Measurements from ENCODE around the gene TEDDM1. TPM values are rescaled to one million over a fixed set of nuclear protein-coding genes. Genes with fewer than 3 reads are reported as not detected.

The TEDDM1 gene
- total and polyA plus RNA-seq, 10 donors = not detected

DNA sequence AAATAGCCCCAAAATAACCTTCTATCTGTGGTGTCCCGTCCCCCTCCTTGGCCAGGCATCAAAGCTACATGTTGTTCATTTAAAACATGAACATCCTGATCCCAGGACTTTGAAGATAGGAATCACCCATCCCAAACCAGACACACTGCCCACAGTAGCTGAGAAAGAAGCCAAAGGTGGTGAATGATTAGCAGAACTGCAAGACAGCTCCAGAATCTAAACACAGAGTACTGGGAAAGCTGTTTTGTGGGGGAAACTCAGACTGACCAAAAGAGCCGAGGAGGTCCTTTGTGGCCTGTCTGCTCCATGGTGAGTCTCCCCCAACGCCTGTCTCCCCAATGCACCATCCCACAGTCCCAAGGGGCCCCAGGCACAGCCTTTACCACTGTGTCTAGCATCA lies 7.3 kb upstream of the TEDDM1 start:
- TF ChIP-seq, protein P1, sequence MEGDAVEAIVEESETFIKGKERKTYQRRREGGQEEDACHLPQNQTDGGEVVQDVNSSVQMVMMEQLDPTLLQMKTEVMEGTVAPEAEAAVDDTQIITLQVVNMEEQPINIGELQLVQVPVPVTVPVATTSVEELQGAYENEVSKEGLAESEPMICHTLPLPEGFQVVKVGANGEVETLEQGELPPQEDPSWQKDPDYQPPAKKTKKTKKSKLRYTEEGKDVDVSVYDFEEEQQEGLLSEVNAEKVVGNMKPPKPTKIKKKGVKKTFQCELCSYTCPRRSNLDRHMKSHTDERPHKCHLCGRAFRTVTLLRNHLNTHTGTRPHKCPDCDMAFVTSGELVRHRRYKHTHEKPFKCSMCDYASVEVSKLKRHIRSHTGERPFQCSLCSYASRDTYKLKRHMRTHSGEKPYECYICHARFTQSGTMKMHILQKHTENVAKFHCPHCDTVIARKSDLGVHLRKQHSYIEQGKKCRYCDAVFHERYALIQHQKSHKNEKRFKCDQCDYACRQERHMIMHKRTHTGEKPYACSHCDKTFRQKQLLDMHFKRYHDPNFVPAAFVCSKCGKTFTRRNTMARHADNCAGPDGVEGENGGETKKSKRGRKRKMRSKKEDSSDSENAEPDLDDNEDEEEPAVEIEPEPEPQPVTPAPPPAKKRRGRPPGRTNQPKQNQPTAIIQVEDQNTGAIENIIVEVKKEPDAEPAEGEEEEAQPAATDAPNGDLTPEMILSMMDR (IDR thresholded peaks at IDR 0.05 in 8 of 11, conservative IDR thresholded peaks at IDR 0.05 in 3 of 11) = no peak
- TF ChIP-seq POLR2A (IDR thresholded peaks at IDR 0.05) = no peak
- TF ChIP-seq POLR2AphosphoS5 (IDR thresholded peaks at IDR 0.05) = no peak

DNA sequence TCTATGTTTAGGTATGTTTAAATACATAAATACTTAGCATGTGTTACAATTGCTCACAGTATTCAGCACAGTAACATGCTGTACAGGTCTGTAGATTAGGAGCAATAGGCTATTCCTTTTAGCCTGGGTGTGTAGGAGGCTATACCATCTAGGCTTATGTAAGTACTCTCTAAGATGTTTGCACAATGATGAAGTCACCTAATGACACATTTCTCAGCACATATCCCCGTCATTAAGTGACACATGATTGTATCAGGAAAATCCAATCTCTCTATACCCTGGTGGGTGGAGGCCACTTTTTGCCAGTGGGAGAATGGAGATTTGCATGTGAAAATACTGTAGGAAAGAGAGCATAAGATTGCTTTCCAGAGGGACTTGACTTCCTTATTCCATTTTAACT lies 5.5 kb upstream of the TEDDM1 start:
- no peaks in the 10 kb centered on the region for H3K36me3 ChIP-seq
- H3K4me1 ChIP-seq = no peaks in the 10 kb centered on the region
- no peak overlapping the region for H3K4me3 ChIP-seq
- TF ChIP-seq POLR2A (IDR thresholded peaks at IDR 0.05) (no peak), POLR2AphosphoS5 (IDR thresholded peaks at IDR 0.05) (no peak)
- TF ChIP-seq, protein P1 (IDR thresholded peaks at IDR 0.05 in 8 of 11, conservative IDR thresholded peaks at IDR 0.05 in 3 of 11) = no peak
- peaks cover 0 to 11% (median 0%) of the 10 kb centered on the region in 8 donors for H3K9me3 ChIP-seq
- H3K27ac ChIP-seq = no peak overlapping the region
- peaks cover 0 to 27% (median 0%) of the 10 kb centered on the region in 7 donors for H3K27me3 ChIP-seq (replicated peaks in 1 of 7)
- intact Hi-C loops (cut with DNase I; ENCODE audit: low total_unique reads) = no loop called here
- 77 to 88% (median 78%) methylated on average over 1 of the region's 1 CpG for WGBS, 5 donors
- no peak for DNase-seq

More for the DNA sequence above, 7.3 kb upstream of the TEDDM1 start:
- Histone ChIP-seq H3K27me3 (replicated peaks in 1 of 7) (peaks cover 0 to 23% (median 0%) of the 10 kb centered on the region in 7 donors), H3K36me3 (no peaks in the 10 kb centered on the region), H3K27ac (no peak overlapping the region), H3K4me3 (no peak overlapping the region), H3K4me1 (no peaks in the 10 kb centered on the region), H3K9me3 (peaks cover 0 to 11% (median 0%) of the 10 kb centered on the region in 8 donors)
- intact Hi-C loops (cut with DNase I; ENCODE audit: low total_unique reads) = no loop called here
- 47 to 69% (median 57%) methylated on average over 3 of the region's 3 CpGs for WGBS, 5 donors
- no peak for DNase-seq

DNA sequence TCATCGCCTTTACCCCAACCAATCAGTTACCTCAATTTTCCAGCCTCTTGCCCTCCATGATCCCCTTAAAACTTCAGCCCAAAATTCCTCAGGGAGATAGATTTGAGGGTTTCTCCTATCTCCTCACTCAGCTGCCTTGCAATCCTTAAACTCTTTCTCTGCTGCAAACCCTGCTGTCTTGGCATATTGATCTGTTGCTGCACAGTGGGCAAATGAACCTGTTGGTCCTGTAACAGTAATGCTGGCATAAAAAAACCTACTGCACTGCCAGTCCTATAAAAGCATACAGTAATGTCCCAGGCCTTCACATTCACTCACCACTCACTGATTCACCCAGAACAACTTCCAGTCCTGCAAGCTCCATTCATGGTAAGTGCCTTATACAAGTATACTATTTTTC lies 5.1 kb upstream of the TEDDM1 start:
- peaks cover 0 to 11% (median 0%) of the 10 kb centered on the region in 8 donors for H3K9me3 ChIP-seq
- intact Hi-C loops (cut with DNase I; ENCODE audit: low total_unique reads) = no loop called here
- no peak overlapping the region for H3K27ac ChIP-seq
- TF ChIP-seq POLR2AphosphoS5 (IDR thresholded peaks at IDR 0.05) (no peak), POLR2A (IDR thresholded peaks at IDR 0.05) (no peak)
- H3K27me3 ChIP-seq (replicated peaks in 1 of 7) = peaks cover 0 to 27% (median 0%) of the 10 kb centered on the region in 7 donors
- H3K4me1 ChIP-seq = no peaks in the 10 kb centered on the region
- no peak overlapping the region for H3K4me3 ChIP-seq
- WGBS, 5 donors = 91 to 100% (median 93%) methylated on average over 1 of the region's 1 CpG
- DNase-seq = no peak
- no peaks in the 10 kb centered on the region for H3K36me3 ChIP-seq

DNA sequence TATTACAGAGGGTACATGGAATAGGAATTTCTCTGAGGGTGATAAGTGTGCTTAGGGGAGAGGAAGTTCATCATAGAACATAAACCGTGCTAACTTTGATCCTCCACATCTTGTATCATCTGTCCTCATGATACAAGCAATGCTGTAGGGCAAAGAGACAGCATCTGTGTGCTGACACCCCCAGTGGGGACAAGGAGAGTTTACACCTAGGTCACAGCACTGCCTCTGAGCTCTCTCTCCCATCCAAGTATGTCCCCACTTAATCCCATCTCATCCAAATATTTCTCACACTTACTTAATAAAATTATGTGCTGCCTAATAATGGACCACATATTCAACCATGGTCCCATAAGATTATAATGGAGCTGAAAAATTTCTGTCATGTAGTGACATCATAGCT lies 4.3 kb upstream of the TEDDM1 start:
- no peaks in the 10 kb centered on the region for H3K4me1 ChIP-seq
- H3K27me3 ChIP-seq (replicated peaks in 1 of 7) = peaks cover 0 to 27% (median 0%) of the 10 kb centered on the region in 7 donors
- intact Hi-C loops (cut with DNase I; ENCODE audit: low total_unique reads) = no loop called here
- no peak overlapping the region for H3K4me3 ChIP-seq
- WGBS, 5 donors = 63 to 76% (median 65%) methylated on average over 1 of the region's 1 CpG
- TF ChIP-seq POLR2AphosphoS5 (IDR thresholded peaks at IDR 0.05) (no peak), POLR2A (IDR thresholded peaks at IDR 0.05) (no peak)
- TF ChIP-seq, protein P1 (IDR thresholded peaks at IDR 0.05 in 8 of 11, conservative IDR thresholded peaks at IDR 0.05 in 3 of 11) = no peak
- peaks cover 0 to 11% (median 0%) of the 10 kb centered on the region in 8 donors for H3K9me3 ChIP-seq
- no peaks in the 10 kb centered on the region for H3K36me3 ChIP-seq
- no peak for DNase-seq
- no peak overlapping the region for H3K27ac ChIP-seq
